DND-41 (cell line): Measurements from ENCODE around the gene TMED6.

Experiments
- CTCF ChIP-seq: IDR thresholded peaks from 2 replicates; pipeline ENCODE4 v1.5.1; 2012; ENCODE audit warnings: borderline replicate concordance, low read length, moderate library complexity, mild to moderate bottlenecking; ENCODE audit not compliant: poor library complexity, severe bottlenecking; ENCODE audit errors: extremely low read depth
- EZH2 ChIP-seq: IDR thresholded peaks from 3 replicates; pipeline ENCODE4 v1.6.1; 2012; ENCODE audit warnings: borderline replicate concordance, low read depth, mild to moderate bottlenecking, moderate library complexity, low read length, inconsistent platforms; ENCODE audit not compliant: severe bottlenecking

GRCh38 chr16:69396187-69397061, 44.8 kb upstream of the TMED6 start:
- TF ChIP-seq CTCF (peak; percentile 77), EZH2 (no peak)
